Skin epidermis (tissue), 12 donors: ENCODE results near the gene KCTD2.
A peak's percentile ranks its signal among the peaks of the same experiment; 100 is the strongest.

Source experiments
- H3K27ac ChIP-seq, 21 experiments: fragments of 200-600 bp; sonication (generic) in 11 of 21; one replicate each; pipeline ENCODE4 v1.5.0; 2020; ENCODE audit warnings: mild to moderate bottlenecking in 3 of 21, inconsistent platforms in 2 of 21, moderate library complexity in 2 of 21
- H3K4me3 ChIP-seq, 7 experiments: fragments of 200-600 bp; sonication (generic) in 2 of 7; one replicate each; pipeline ENCODE4 v1.5.0; 2020; ENCODE audit warnings: inconsistent platforms in 2 of 7, mild to moderate bottlenecking in 2 of 7, moderate library complexity in 1 of 7

The KCTD2 gene

DNA sequence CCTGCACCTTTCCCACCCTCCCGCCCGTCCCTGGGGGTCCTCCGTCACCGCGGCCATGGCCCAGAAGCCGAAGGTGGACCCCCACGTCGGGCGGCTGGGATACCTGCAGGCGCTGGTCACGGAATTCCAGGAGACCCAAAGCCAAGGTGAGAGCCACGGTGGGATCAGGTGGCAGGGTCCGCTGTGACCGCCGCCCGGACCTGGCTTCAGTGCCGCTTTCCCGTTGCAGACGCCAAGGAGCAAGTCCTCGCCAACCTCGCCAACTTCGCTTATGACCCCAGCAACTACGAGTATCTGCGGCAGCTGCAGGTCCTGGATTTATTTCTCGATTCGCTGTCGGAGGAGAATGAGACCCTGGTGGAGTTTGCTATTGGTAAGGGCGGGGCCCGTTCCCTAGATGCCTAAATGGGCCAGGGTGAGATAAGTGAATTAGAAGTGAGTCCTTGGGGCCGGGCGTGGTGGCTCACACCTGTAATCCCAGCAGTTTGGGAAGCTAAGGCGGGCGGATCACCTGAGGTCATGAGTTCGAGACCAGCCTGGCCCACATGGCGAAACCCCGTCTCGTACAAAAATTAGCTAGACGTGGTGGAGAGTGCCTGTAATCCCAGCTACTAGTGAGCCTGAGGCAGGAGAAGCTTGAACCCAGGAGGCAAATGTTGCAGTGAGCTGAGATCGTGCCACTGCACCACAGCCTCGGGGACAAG is 63.4 kb downstream of the KCTD2 start:
- Histone ChIP-seq H3K27ac (peak overlapping the region; percentile 47 to 94 (median 84)), H3K4me3 (peak overlapping the region; percentile 56 to 77 (median 73))

GRCh38 chr17:75111777-75112335 is 64.8 kb downstream of the KCTD2 start:
- Histone ChIP-seq H3K27ac (no peak overlapping the region), H3K4me3 (no peak overlapping the region)

- H3K27ac ChIP-seq = peak overlapping the region; percentile 57 to 98 (median 84)
Measured at GRCh38 chr17:75113798-75114551, 67.0 kb downstream of the KCTD2 start.

DNA sequence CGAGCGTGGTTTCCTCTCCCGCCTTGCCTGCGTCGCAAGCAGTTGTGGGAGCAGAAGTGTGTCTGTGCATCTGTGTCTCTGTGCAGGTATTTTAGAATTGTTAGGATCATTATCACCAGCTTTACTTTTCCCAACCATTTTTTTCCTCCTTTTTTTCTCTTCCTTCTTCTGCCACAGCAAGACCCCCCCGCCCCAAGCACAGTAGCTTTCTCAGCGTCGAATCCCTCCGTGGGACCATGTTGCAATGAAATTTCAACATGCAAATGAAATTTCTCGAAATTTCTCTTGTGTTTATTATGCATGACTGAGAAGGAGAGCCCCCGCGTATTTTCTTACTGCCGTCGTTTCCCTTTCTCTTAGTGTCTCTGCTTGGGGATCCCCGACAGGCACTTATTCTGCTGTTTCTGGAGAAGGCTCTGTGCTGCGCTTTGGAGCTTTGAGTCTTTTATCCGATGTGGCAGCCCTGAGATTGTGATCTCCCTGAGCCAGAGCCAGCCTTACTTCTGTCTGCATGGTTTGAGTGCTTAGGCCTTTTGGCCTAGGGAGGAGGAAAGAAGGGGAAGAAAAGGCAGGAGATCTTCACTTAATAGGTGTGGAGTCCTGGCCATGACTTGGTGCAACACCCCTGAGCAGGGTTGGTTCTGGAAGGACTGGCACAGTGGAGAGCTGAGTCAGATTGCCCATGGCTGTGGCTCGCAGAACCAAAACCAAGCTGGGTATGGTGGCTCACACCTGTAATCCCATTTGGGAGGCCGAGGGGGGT is 67.7 kb downstream of the KCTD2 start:
- H3K4me3 ChIP-seq = peak overlapping the region; percentile 33 to 51 (median 45)
- H3K27ac ChIP-seq = peak overlapping the region; percentile 57 to 98 (median 84)

More at GRCh38 chr17:75113798-75114551, 67.0 kb downstream of the KCTD2 start:
- H3K4me3 ChIP-seq = peak overlapping the region; percentile 33 to 51 (median 45)
